ENCODE measurements around the gene MMRN1.

DNA sequence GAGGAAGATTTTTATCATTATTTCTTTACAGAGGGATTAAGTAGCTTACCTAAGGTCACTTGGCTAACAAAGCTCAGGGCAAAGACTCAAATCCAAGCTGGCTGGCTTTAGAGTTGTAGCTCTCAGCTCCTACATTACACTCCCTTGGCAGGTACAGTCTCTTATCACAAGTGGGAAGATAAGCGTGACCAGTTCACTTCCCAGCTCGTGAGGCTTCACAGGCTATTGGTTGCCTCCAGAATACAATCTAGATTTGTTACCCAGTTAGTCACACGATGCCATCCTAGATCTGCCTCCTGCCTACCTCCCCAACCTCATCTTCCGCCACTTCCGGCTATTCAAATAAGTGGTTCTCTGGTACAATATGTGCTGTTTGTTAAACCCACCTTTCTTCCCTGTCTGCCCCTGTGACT, 3.7 kb downstream of the MMRN1 start:
- TF ChIP-seq, protein P1, sequence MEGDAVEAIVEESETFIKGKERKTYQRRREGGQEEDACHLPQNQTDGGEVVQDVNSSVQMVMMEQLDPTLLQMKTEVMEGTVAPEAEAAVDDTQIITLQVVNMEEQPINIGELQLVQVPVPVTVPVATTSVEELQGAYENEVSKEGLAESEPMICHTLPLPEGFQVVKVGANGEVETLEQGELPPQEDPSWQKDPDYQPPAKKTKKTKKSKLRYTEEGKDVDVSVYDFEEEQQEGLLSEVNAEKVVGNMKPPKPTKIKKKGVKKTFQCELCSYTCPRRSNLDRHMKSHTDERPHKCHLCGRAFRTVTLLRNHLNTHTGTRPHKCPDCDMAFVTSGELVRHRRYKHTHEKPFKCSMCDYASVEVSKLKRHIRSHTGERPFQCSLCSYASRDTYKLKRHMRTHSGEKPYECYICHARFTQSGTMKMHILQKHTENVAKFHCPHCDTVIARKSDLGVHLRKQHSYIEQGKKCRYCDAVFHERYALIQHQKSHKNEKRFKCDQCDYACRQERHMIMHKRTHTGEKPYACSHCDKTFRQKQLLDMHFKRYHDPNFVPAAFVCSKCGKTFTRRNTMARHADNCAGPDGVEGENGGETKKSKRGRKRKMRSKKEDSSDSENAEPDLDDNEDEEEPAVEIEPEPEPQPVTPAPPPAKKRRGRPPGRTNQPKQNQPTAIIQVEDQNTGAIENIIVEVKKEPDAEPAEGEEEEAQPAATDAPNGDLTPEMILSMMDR (IDR thresholded peaks at IDR 0.05) = no peak
- no peak for TF ChIP-seq POLR2A (IDR thresholded peaks at IDR 0.05)

All from lower leg skin (tissue), 3 donors.